ENCODE measurements around the gene UGDH.

UGDH gene

GRCh38 chr4:39455486-39455885, 71.8 kb downstream of the UGDH start:
- Histone ChIP-seq H3K36me3 (ENCODE audit: control insufficient read depth, insufficient read depth, low read length) (peaks cover 11% of the 10 kb centered on the region), H3K27me3 (ENCODE audit: control insufficient read depth, insufficient read depth, low read length) (no peaks in the 10 kb centered on the region), H3K9ac (ENCODE audit: low read length) (no peak overlapping the region), H3K9me3 (ENCODE audit: control insufficient read depth, low read length) (no peaks in the 10 kb centered on the region), H3K4me1 (ENCODE audit: control insufficient read depth, insufficient read depth, low read length) (peaks cover 14% of the 10 kb centered on the region), H3K4me3 (ENCODE audit: low read length) (no peak overlapping the region)

- Histone ChIP-seq H3K27me3 (ENCODE audit: control insufficient read depth, insufficient read depth, low read length) (no peaks in the 10 kb centered on the region), H3K4me1 (ENCODE audit: control insufficient read depth, insufficient read depth, low read length) (peaks cover 14% of the 10 kb centered on the region), H3K36me3 (ENCODE audit: control insufficient read depth, insufficient read depth, low read length) (peaks cover 11% of the 10 kb centered on the region), H3K9me3 (ENCODE audit: control insufficient read depth, low read length) (no peaks in the 10 kb centered on the region), H3K4me3 (ENCODE audit: low read length) (no peak overlapping the region), H3K9ac (ENCODE audit: low read length) (no peak overlapping the region)
Measured at GRCh38 chr4:39453738-39454137, 73.5 kb downstream of the UGDH start.

GRCh38 chr4:39452860-39453587, 74.2 kb downstream of the UGDH start:
- Histone ChIP-seq H3K36me3 (ENCODE audit: control insufficient read depth, insufficient read depth, low read length) (peaks cover 11% of the 10 kb centered on the region), H3K9me3 (ENCODE audit: control insufficient read depth, low read length) (no peaks in the 10 kb centered on the region), H3K27me3 (ENCODE audit: control insufficient read depth, insufficient read depth, low read length) (no peaks in the 10 kb centered on the region), H3K9ac (ENCODE audit: low read length) (no peak overlapping the region), H3K4me3 (ENCODE audit: low read length) (no peak overlapping the region), H3K4me1 (ENCODE audit: control insufficient read depth, insufficient read depth, low read length) (peaks cover 14% of the 10 kb centered on the region)

- no peaks in the 10 kb centered on the region for H3K9me3 ChIP-seq (ENCODE audit: control insufficient read depth, low read length)
- H3K4me3 ChIP-seq (ENCODE audit: low read length), result no peak overlapping the region
- peaks cover 15% of the 10 kb centered on the region for H3K4me1 ChIP-seq (ENCODE audit: control insufficient read depth, insufficient read depth, low read length)
- no peaks in the 10 kb centered on the region for H3K27me3 ChIP-seq (ENCODE audit: control insufficient read depth, insufficient read depth, low read length)
- H3K36me3 ChIP-seq (ENCODE audit: control insufficient read depth, insufficient read depth, low read length), result peaks cover 4% of the 10 kb centered on the region
- H3K9ac ChIP-seq (ENCODE audit: low read length), result no peak overlapping the region
Measured at GRCh38 chr4:39452153-39452859, 74.9 kb downstream of the UGDH start.

- Histone ChIP-seq H3K27me3 (ENCODE audit: control insufficient read depth, insufficient read depth, low read length) (no peaks in the 10 kb centered on the region), H3K4me1 (ENCODE audit: control insufficient read depth, insufficient read depth, low read length) (peaks cover 14% of the 10 kb centered on the region), H3K9ac (ENCODE audit: low read length) (no peak overlapping the region), H3K9me3 (ENCODE audit: control insufficient read depth, low read length) (no peaks in the 10 kb centered on the region), H3K4me3 (ENCODE audit: low read length) (no peak overlapping the region), H3K36me3 (ENCODE audit: control insufficient read depth, insufficient read depth, low read length) (peaks cover under 1% of the 10 kb centered on the region)
Measured at GRCh38 chr4:39451423-39452023, 75.7 kb downstream of the UGDH start.

- Histone ChIP-seq H3K4me3 (ENCODE audit: low read length) (no peak overlapping the region), H3K9me3 (ENCODE audit: control insufficient read depth, low read length) (no peaks in the 10 kb centered on the region), H3K9ac (ENCODE audit: low read length) (no peak overlapping the region), H3K4me1 (ENCODE audit: control insufficient read depth, insufficient read depth, low read length) (peaks cover 19% of the 10 kb centered on the region), H3K36me3 (ENCODE audit: control insufficient read depth, insufficient read depth, low read length) (no peaks in the 10 kb centered on the region), H3K27me3 (ENCODE audit: control insufficient read depth, insufficient read depth, low read length) (no peaks in the 10 kb centered on the region)
Measured at GRCh38 chr4:39450618-39451017, 76.6 kb downstream of the UGDH start.

Measured in mucosa of stomach (tissue), 1 donor.